AG09319 (cell line): ENCODE results near the gene SLC25A42.

Experiments
- DNase-seq: peaks from one replicate; pipeline ENCODE4 v3.0.0-alpha.2; 2010; ENCODE audit warnings: low read depth; ENCODE audit errors: extremely low read depth
- TF ChIP-seq, protein P1 (sequence below): IDR thresholded peaks from 2 replicates; pipeline ENCODE4 v1.5.1; 2011; ENCODE audit warnings: low read depth, mild to moderate bottlenecking, inconsistent platforms, low read length, moderate library complexity

Gene SLC25A42

DNA sequence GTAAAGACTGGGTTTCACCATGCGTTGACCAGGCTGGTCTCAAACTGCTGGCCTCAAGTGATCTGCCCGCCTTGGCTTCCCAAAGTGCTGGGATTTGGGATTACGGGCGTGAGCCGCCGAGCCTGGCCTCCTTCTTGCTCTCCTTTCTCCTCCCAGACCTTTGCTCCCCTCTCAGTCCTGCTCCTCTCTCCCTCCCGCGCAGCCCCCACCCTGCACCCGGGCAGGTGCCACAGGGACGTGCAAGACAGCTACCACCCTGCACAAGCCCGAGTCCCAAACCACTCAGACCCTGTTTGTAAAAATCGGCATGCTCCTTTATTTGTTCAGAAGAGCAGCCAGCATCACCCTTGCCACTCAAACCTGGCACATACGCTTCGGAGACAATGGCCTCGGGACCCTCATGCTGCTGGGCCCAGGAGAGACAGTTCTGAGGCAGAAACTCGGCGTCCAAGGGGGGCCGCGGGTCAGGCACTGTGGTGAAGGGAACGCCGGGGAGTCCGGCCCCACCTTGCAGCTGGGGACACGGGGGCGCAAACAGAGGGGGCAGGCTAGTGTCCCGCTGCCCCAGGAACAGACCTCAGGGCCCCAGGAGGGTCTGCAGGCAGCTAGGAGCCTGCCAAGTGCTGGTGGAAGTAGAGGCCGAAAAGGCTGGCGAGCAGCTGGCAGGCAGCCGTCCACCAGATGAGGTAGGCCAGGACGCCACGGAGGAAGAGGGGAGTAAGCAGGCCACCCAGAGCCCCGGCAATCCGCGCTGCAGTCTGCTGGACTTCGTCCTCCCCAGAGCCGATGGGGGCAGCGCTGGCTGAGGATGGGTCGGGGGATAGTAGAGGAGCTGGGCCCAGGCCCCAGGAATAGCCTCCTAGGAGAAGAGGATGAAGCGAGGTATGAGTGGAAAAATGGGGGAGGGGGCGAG is 55.8 kb downstream of the SLC25A42 start:
- DNase-seq: no peak
- TF ChIP-seq, protein P1, sequence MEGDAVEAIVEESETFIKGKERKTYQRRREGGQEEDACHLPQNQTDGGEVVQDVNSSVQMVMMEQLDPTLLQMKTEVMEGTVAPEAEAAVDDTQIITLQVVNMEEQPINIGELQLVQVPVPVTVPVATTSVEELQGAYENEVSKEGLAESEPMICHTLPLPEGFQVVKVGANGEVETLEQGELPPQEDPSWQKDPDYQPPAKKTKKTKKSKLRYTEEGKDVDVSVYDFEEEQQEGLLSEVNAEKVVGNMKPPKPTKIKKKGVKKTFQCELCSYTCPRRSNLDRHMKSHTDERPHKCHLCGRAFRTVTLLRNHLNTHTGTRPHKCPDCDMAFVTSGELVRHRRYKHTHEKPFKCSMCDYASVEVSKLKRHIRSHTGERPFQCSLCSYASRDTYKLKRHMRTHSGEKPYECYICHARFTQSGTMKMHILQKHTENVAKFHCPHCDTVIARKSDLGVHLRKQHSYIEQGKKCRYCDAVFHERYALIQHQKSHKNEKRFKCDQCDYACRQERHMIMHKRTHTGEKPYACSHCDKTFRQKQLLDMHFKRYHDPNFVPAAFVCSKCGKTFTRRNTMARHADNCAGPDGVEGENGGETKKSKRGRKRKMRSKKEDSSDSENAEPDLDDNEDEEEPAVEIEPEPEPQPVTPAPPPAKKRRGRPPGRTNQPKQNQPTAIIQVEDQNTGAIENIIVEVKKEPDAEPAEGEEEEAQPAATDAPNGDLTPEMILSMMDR: no peak

- no peak for DNase-seq
- TF ChIP-seq, protein P1: no peak
Measured at GRCh38 chr19:19120308-19121231, 56.8 kb downstream of the SLC25A42 start.

DNA sequence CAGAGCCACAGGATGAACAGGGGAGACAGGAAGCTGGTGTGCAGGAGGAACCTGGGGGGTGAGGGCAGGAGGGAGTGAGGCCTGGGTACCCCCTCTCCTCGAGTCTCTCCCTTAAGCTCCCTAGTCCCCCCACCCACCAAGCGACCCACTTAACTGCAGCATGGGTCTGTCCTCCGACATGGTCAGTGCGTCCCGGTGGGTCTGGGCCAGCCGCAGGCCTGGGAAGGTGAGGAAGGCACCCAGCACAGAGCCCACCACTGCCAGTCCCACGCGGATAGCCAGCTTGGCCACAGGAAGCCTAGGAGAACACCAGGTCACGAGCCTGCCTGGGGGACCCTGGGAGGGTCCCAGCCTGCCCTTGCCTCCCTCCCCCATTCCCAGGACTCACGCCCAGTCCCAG is 57.6 kb downstream of the SLC25A42 start:
- DNase-seq: no peak
- TF ChIP-seq, protein P1: no peak

GRCh38 chr19:19122902-19123301 is 59.1 kb downstream of the SLC25A42 start:
- DNase-seq: no peak
- TF ChIP-seq, protein P1: no peak

DNA sequence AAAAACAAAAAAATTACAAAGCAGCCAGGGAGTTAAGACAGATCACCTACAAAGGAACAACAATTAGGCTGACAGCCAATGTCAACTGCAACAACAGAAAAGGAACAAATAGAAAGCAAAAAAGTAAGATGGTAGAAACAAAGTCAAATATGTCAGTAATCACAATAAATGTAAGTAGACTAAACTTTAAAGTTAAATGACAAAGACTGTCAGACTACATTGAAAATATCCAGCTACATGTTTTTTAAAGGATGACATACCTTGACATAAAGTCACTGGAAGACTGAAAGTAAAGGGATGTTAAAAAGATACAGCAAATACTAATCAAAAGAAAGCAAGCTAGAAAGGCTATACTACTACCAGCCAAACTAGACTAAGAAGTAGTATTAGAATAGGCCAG is 59.6 kb downstream of the SLC25A42 start:
- DNase-seq: no peak
- TF ChIP-seq, protein P1: no peak

- TF ChIP-seq, protein P1: no peak
- no peak for DNase-seq
Measured at GRCh38 chr19:19126102-19126501, 62.3 kb downstream of the SLC25A42 start.

- TF ChIP-seq, protein P1: no peak
Measured at GRCh38 chr19:19131989-19132388, 68.2 kb downstream of the SLC25A42 start.

More at GRCh38 chr19:19131989-19132388, 68.2 kb downstream of the SLC25A42 start:
- no peak for DNase-seq
